ENCODE results near the gene ASB9. TPM values are rescaled to one million over a fixed set of nuclear protein-coding genes. Genes with fewer than 3 reads are reported as not detected.

ASB9 gene
- total and polyA plus RNA-seq, 4 donors, result 2.1 to 7.5 (median 3.1) TPM

DNA sequence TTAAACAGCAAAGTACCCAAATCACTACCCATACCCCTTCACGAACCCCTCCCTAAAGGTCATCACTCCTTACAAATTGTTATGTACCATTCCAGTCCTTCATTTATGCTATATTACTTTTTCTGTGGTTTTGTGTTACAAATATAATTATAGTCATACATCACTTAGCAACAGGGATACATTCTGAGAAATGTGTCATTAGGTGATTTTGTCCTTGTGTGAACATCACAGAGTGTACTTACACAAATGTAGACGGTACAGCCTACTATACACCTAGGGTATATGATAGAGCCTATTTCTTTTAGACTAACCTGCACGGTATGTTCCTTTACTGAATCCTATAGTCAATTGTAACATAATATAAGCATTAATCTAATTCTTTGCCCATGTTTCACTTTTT lies 61.9 kb downstream of the ASB9 start:
- Histone ChIP-seq H3K9me3 (ENCODE audit: control insufficient read depth in 4 of 4, insufficient read depth in 3 of 4, low read length in 3 of 4) (no peaks in the 10 kb centered on the region), H3K36me3 (ENCODE audit: control insufficient read depth in 4 of 4, insufficient read depth in 4 of 4, low read length in 4 of 4) (no peaks in the 10 kb centered on the region), H3K4me1 (ENCODE audit: control insufficient read depth in 5 of 5, insufficient read depth in 5 of 5, low read length in 5 of 5) (no peaks in the 10 kb centered on the region), H3K4me3 (no peak overlapping the region), H3K9ac (ENCODE audit: insufficient read depth in 1 of 2, low read length in 2 of 2) (no peak overlapping the region), H3K27ac (ENCODE audit: low read depth in 1 of 2, low read length in 1 of 2) (no peak overlapping the region), H3K27me3 (ENCODE audit: control insufficient read depth in 3 of 3, insufficient read depth in 3 of 3, low read length in 2 of 3) (peaks cover 0 to 43% (median 19%) of the 10 kb centered on the region in 3 donors)
- ATAC-seq (ENCODE audit: insufficient read depth, low FRiP score) (no peak), DNase-seq (no peak)
- WGBS, 2 donors, result 77 to 95% methylated on average over 3 of the region's 3 CpGs
- TF ChIP-seq, protein P1, sequence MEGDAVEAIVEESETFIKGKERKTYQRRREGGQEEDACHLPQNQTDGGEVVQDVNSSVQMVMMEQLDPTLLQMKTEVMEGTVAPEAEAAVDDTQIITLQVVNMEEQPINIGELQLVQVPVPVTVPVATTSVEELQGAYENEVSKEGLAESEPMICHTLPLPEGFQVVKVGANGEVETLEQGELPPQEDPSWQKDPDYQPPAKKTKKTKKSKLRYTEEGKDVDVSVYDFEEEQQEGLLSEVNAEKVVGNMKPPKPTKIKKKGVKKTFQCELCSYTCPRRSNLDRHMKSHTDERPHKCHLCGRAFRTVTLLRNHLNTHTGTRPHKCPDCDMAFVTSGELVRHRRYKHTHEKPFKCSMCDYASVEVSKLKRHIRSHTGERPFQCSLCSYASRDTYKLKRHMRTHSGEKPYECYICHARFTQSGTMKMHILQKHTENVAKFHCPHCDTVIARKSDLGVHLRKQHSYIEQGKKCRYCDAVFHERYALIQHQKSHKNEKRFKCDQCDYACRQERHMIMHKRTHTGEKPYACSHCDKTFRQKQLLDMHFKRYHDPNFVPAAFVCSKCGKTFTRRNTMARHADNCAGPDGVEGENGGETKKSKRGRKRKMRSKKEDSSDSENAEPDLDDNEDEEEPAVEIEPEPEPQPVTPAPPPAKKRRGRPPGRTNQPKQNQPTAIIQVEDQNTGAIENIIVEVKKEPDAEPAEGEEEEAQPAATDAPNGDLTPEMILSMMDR (IDR thresholded peaks at IDR 0.05; ENCODE audit: control extremely low read depth, extremely low read depth), result no peak

DNA sequence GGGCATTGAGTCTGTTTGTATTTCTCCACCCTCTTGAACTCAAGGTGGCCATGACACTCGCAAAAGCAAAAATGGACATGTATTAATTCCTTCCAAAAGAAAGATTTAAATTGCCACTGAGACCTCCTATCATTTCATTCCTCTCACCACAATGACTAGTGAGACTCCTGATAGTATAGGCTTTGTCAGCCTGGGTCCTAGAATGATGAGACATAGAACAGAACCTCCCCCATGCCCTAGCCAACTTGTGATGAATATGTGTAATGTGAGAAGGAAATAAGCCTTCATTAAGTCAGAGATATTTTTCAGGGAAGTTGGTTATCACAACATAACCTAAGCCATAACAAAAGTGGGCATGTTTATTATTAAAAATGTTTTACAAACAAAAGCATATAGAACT lies 62.5 kb downstream of the ASB9 start:
- Histone ChIP-seq H3K4me3 (no peak overlapping the region), H3K9me3 (ENCODE audit: control insufficient read depth in 4 of 4, insufficient read depth in 3 of 4, low read length in 3 of 4) (no peaks in the 10 kb centered on the region), H3K27ac (ENCODE audit: low read depth in 1 of 2, low read length in 1 of 2) (no peak overlapping the region), H3K36me3 (ENCODE audit: control insufficient read depth in 4 of 4, insufficient read depth in 4 of 4, low read length in 4 of 4) (no peaks in the 10 kb centered on the region), H3K27me3 (ENCODE audit: control insufficient read depth in 3 of 3, insufficient read depth in 3 of 3, low read length in 2 of 3) (peaks cover 0 to 43% (median 19%) of the 10 kb centered on the region in 3 donors), H3K9ac (ENCODE audit: insufficient read depth in 1 of 2, low read length in 2 of 2) (no peak overlapping the region), H3K4me1 (ENCODE audit: control insufficient read depth in 5 of 5, insufficient read depth in 5 of 5, low read length in 5 of 5) (no peaks in the 10 kb centered on the region)
- DNase-seq, result no peak
- no peak for ATAC-seq (ENCODE audit: insufficient read depth, low FRiP score)
- TF ChIP-seq, protein P1 (IDR thresholded peaks at IDR 0.05; ENCODE audit: control extremely low read depth, extremely low read depth), result no peak
- 48 to 93% methylated on average over 1 of the region's 1 CpG for WGBS, 2 donors

DNA sequence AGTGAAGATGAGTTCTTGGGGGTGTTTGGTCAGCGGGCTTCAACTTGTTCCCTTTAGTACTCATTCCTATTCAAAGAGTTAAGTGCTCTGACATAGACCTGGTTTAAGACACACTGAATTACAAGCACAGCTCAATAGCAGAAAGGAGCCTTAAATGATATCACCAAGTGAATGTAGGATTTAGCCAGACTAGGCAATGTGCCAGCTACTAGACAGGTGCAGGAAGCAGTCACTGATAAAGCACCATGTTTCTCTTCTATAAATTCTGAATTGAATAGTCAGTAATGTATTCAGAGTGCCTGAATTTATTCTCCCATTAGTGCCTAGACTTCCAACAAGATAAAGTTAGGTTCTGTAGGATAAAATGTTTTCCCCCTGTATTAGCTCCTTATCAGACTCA lies 63.6 kb downstream of the ASB9 start:
- TF ChIP-seq, protein P1 (IDR thresholded peaks at IDR 0.05; ENCODE audit: control extremely low read depth, extremely low read depth), result no peak
- ATAC-seq (ENCODE audit: insufficient read depth, low FRiP score) (no peak), DNase-seq (peak in 1 of 3 donors; percentile 16)
- H3K27me3 ChIP-seq (ENCODE audit: control insufficient read depth in 3 of 3, insufficient read depth in 3 of 3, low read length in 2 of 3), result peaks cover 0 to 53% (median 20%) of the 10 kb centered on the region in 3 donors
- no peak overlapping the region for H3K9ac ChIP-seq (ENCODE audit: insufficient read depth in 1 of 2, low read length in 2 of 2)
- peaks cover 0 to 2% (median 0%) of the 10 kb centered on the region in 4 donors for H3K9me3 ChIP-seq (ENCODE audit: control insufficient read depth in 4 of 4, insufficient read depth in 3 of 4, low read length in 3 of 4)
- 67 to 72% methylated on average over 1 of the region's 1 CpG for WGBS, 2 donors
- H3K4me1 ChIP-seq (ENCODE audit: control insufficient read depth in 5 of 5, insufficient read depth in 5 of 5, low read length in 5 of 5), result no peaks in the 10 kb centered on the region
- no peaks in the 10 kb centered on the region for H3K36me3 ChIP-seq (ENCODE audit: control insufficient read depth in 4 of 4, insufficient read depth in 4 of 4, low read length in 4 of 4)
- no peak overlapping the region for H3K27ac ChIP-seq (ENCODE audit: low read depth in 1 of 2, low read length in 1 of 2)
- H3K4me3 ChIP-seq, result no peak overlapping the region

DNA sequence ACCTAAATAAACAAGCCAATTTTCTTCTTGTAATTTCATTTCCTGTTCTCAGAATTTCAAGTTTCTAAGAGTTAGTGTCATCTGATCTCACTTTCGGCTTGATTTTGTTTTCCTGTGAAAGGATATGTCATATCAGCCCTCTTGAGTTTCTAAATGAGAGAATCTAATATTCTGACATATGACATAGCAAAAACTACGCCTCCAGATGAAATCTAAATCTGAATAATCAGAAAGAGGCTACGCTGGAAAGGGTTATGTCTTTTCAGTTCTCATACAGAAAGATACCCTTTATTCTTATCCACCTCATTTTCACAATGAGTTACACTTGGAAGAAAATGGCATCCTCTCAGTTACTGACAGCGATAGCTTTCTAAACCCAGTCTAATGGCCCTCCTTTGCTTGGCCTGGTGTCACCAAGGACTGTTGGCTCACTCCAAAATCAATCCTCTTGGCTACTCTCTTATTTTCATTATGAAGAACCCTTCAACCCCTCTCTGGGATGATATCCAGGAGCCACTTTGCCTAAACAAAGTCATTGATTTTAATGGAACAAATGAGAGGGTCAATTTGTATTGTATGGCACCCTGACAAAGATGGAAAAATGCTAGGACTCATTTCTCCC lies 65.6 kb downstream of the ASB9 start:
- 70 to 88% methylated on average over 4 of the region's 4 CpGs for WGBS, 2 donors

More for the DNA sequence above, 65.6 kb downstream of the ASB9 start:
- H3K9ac ChIP-seq (ENCODE audit: insufficient read depth in 1 of 2, low read length in 2 of 2), result no peak overlapping the region
- peaks cover 0 to 2% (median 0%) of the 10 kb centered on the region in 4 donors for H3K9me3 ChIP-seq (ENCODE audit: control insufficient read depth in 4 of 4, insufficient read depth in 3 of 4, low read length in 3 of 4)
- ATAC-seq (ENCODE audit: insufficient read depth, low FRiP score) (no peak), DNase-seq (no peak)
- TF ChIP-seq, protein P1 (IDR thresholded peaks at IDR 0.05; ENCODE audit: control extremely low read depth, extremely low read depth), result no peak
- H3K36me3 ChIP-seq (ENCODE audit: control insufficient read depth in 4 of 4, insufficient read depth in 4 of 4, low read length in 4 of 4), result no peaks in the 10 kb centered on the region
- no peak overlapping the region for H3K4me3 ChIP-seq
- H3K4me1 ChIP-seq (ENCODE audit: control insufficient read depth in 5 of 5, insufficient read depth in 5 of 5, low read length in 5 of 5), result no peaks in the 10 kb centered on the region
- H3K27ac ChIP-seq (ENCODE audit: low read depth in 1 of 2, low read length in 1 of 2), result no peak overlapping the region
- peaks cover 0 to 62% (median 28%) of the 10 kb centered on the region in 3 donors for H3K27me3 ChIP-seq (ENCODE audit: control insufficient read depth in 3 of 3, insufficient read depth in 3 of 3, low read length in 2 of 3)
